GM12891 (cell line): Measurements from ENCODE around the gene NCKAP5.

ENCODE experiments used
- POLR2A ChIP-seq: IDR thresholded peaks from 2 replicates; pipeline ENCODE4 v1.6.1; 2011; ENCODE audit warnings: low read depth, low read length, control low read depth
- POLR2AphosphoS5 ChIP-seq: IDR thresholded peaks from 2 replicates; pipeline ENCODE4 v1.6.1; 2011; ENCODE audit warnings: low read depth, low read length, control low read depth
- POU2F2 ChIP-seq: IDR thresholded peaks from 2 replicates; pipeline ENCODE4 v1.6.1; 2011; ENCODE audit warnings: low read depth, mild to moderate bottlenecking, control low read depth, low read length, moderate library complexity
- SPI1 ChIP-seq: IDR thresholded peaks from 2 replicates; pipeline ENCODE4 v1.6.1; 2011; ENCODE audit warnings: low read depth, low read length, control low read depth
- TAF1 ChIP-seq: IDR thresholded peaks from 2 replicates; pipeline ENCODE4 v1.6.1; 2011; ENCODE audit warnings: low read depth, low read length, control low read depth

GRCh38 chr2:132815516-132815915 is 752.7 kb downstream of the NCKAP5 start:
- TF ChIP-seq POLR2AphosphoS5 (no peak), POLR2A (no peak), TAF1 (no peak), POU2F2 (no peak), SPI1 (no peak)
